GM12892 (cell line): ENCODE measurements around the gene SPATC1L.

Source experiments
- POLR2A ChIP-seq: IDR thresholded peaks from 2 replicates; pipeline ENCODE4 v1.6.1; 2011; ENCODE audit warnings: low read depth, low read length, control low read depth
- POLR2AphosphoS5 ChIP-seq: IDR thresholded peaks from 2 replicates; pipeline ENCODE4 v1.6.1; 2011; ENCODE audit warnings: low read depth, low read length, control low read depth

GRCh38 chr21:46196733-46197132 lies 12.5 kb upstream of the SPATC1L start:
- TF ChIP-seq POLR2A, result no peak
- no peak for TF ChIP-seq POLR2AphosphoS5
